Liver (tissue), 9 donors: ENCODE measurements around the gene RAB17. TPM values are rescaled to one million over a fixed set of nuclear protein-coding genes. Genes with fewer than 3 reads are reported as not detected.

Experiments used
- DNase-seq: peaks from one replicate; pipeline ENCODE4 v3.0.0-alpha.2; 2017; ENCODE audit warnings: low spot score
- H3K27ac ChIP-seq, 2 donors: one replicate each; pipeline ENCODE4 v1.7.0; 2013; ENCODE audit warnings: inconsistent platforms in 2 of 2, low read length in 2 of 2, control low read depth in 1 of 2, low read depth in 1 of 2, mild to moderate bottlenecking in 1 of 2
- H3K27me3 ChIP-seq, 4 donors: one replicate each; pipeline versions ENCODE4 v1.6.1 to v1.7.0; 2013; ENCODE audit warnings: low read length in 3 of 4, inconsistent platforms in 1 of 4, mild to moderate bottlenecking in 1 of 4, moderate library complexity in 1 of 4; ENCODE audit not compliant: control insufficient read depth in 4 of 4, insufficient read depth in 4 of 4
- H3K36me3 ChIP-seq, 4 donors: one replicate each; pipeline versions ENCODE4 v1.6.1 to v1.7.0; 2013; ENCODE audit warnings: low read length in 3 of 4, mild to moderate bottlenecking in 3 of 4, low read depth in 1 of 4, moderate library complexity in 1 of 4; ENCODE audit not compliant: control insufficient read depth in 4 of 4, insufficient read depth in 3 of 4
- H3K4me1 ChIP-seq, 4 donors: one replicate each; pipeline versions ENCODE4 v1.6.1 to v1.7.0; 2013; ENCODE audit warnings: low read length in 3 of 4, mild to moderate bottlenecking in 3 of 4, moderate library complexity in 1 of 4; ENCODE audit not compliant: control insufficient read depth in 4 of 4, insufficient read depth in 4 of 4
- H3K4me3 ChIP-seq, 3 donors: one replicate each; pipeline versions ENCODE4 v1.6.1 to v1.7.0; 2013; ENCODE audit warnings: low read length in 3 of 3, control low read depth in 1 of 3, low read depth in 1 of 3, mild to moderate bottlenecking in 1 of 3
- H3K9ac ChIP-seq, 2 donors: one replicate each; pipeline ENCODE4 v1.7.0; 2013; ENCODE audit warnings: low read length in 2 of 2, mild to moderate bottlenecking in 2 of 2, moderate library complexity in 2 of 2, control low read depth in 1 of 2, low read depth in 1 of 2
- H3K9me3 ChIP-seq, 4 donors: one replicate each; pipeline versions ENCODE4 v1.6.1 to v1.7.0; 2013; ENCODE audit warnings: low read length in 3 of 4; ENCODE audit not compliant: control insufficient read depth in 4 of 4
- ATF3 ChIP-seq: IDR thresholded peaks from 2 replicates; pipeline ENCODE4 v1.6.1; 2016; ENCODE audit warnings: antibody characterized with exemption
- CTCF ChIP-seq: fragments of 150-350 bp; IDR thresholded peaks from 2 replicates; pipeline ENCODE4 v1.5.1; 2017; ENCODE audit warnings: improper control_type of control experiment, low read depth, low read length; ENCODE audit not compliant: missing input control
- EGR1 ChIP-seq, 2 donors: IDR thresholded peaks; 2 replicates each; pipeline ENCODE4 v1.6.1; 2016 to 2018; ENCODE audit warnings: antibody characterized with exemption in 2 of 2, low read depth in 2 of 2
- FOXA1 ChIP-seq: IDR thresholded peaks from 2 replicates; pipeline ENCODE4 v1.6.1; 2016; ENCODE audit warnings: antibody characterized with exemption
- GABPA ChIP-seq, 2 donors: IDR thresholded peaks in 1 of 2; conservative IDR thresholded peaks in 1 of 2; 2 replicates each; pipeline ENCODE4 v1.6.1; 2016; ENCODE audit warnings: antibody characterized with exemption in 2 of 2, mild to moderate bottlenecking in 1 of 2, moderate library complexity in 1 of 2
- HNF4G ChIP-seq: IDR thresholded peaks from 2 replicates; pipeline ENCODE4 v1.6.1; 2016; ENCODE audit warnings: antibody characterized with exemption
- JUND ChIP-seq, 2 donors: IDR thresholded peaks; 2 replicates each; pipeline ENCODE4 v1.6.1; 2016; ENCODE audit warnings: antibody characterized with exemption in 2 of 2
- MAX ChIP-seq: IDR thresholded peaks from 2 replicates; pipeline ENCODE4 v1.6.1; 2016; ENCODE audit warnings: antibody characterized with exemption
- NR2F2 ChIP-seq: IDR thresholded peaks from 2 replicates; pipeline ENCODE4 v1.6.1; 2016; ENCODE audit warnings: antibody characterized with exemption
- RAD21 ChIP-seq, 2 donors: IDR thresholded peaks; 2 replicates each; pipeline ENCODE4 v1.6.1; 2016; ENCODE audit warnings: antibody characterized with exemption in 2 of 2, mild to moderate bottlenecking in 2 of 2
- REST ChIP-seq: IDR thresholded peaks from 2 replicates; pipeline ENCODE4 v1.6.1; 2016; ENCODE audit warnings: antibody characterized with exemption, mild to moderate bottlenecking
- RXRA ChIP-seq, 2 donors: IDR thresholded peaks; 2 replicates each; pipeline ENCODE4 v1.6.1; 2017 to 2018; ENCODE audit warnings: antibody characterized with exemption in 2 of 2, mild to moderate bottlenecking in 1 of 2
- SP1 ChIP-seq: IDR thresholded peaks from 2 replicates; pipeline ENCODE4 v1.6.1; 2018; ENCODE audit warnings: antibody characterized with exemption, mild to moderate bottlenecking
- TAF1 ChIP-seq: conservative IDR thresholded peaks from 2 replicates; pipeline ENCODE4 v1.6.1; 2016; ENCODE audit warnings: antibody characterized with exemption, mild to moderate bottlenecking
- YY1 ChIP-seq: IDR thresholded peaks from 2 replicates; pipeline ENCODE4 v1.6.1; 2016; ENCODE audit warnings: antibody characterized with exemption, mild to moderate bottlenecking
- WGBS: extraction: QIAGEN DNeasy Blood & Tissue Kit; methylation state at CpG from one replicate; pipeline ENCODE4 v1.1.7; 2013; 5-methylcytosine and 5-hydroxymethylcytosine counted together
- polyA plus RNA-seq, 2 donors: library from polyadenylated mRNA; stranded (reverse) in 1 of 2; unstranded in 1 of 2; fragments of 200-250 nt in 1 of 2; fragments of >200 nt in 1 of 2; fragmentation: Nextera tagmentation in 1 of 2; extraction: Ambion mirVana in 1 of 2; gene quantifications; one replicate each; pipeline versions ENCODE4 v1.2.1 to v1.2.3, GENCODE V29; 2013 to 2015
- total RNA-seq, 2 donors: library from RNA; depleted of rRNA; stranded (reverse); fragments of >200 nt; gene quantifications; one replicate each; pipeline ENCODE4 v1.2.3, GENCODE V29; 2014
- donor health status: healthy.
- donor health status: healthy.
- donor health status: healthy.
- donor health status: healthy.
- donor health status: healthy.

The RAB17 gene
- total and polyA plus RNA-seq, 4 donors, result 17.8 to 96.5 (median 74.9) TPM

GRCh38 chr2:237549643-237550415 is 40.7 kb downstream of the RAB17 start:
- peaks cover 5 to 13% (median 12%) of the 10 kb centered on the region in 4 donors for H3K36me3 ChIP-seq
- peaks cover 0 to under 1% (median 0%) of the 10 kb centered on the region in 4 donors for H3K9me3 ChIP-seq
- H3K27ac ChIP-seq, result peak overlapping the region; percentile 0 to 33
- peaks cover 2 to 40% (median 25%) of the 10 kb centered on the region in 4 donors for H3K4me1 ChIP-seq
- no peak for DNase-seq
- TF ChIP-seq MAX (no peak), EGR1 (IDR thresholded peaks at IDR 0.05; ENCODE audit: low read depth in 2 of 2) (no peak), CTCF (no peak), GABPA (IDR thresholded peaks at IDR 0.05 in 1 of 2, conservative IDR thresholded peaks at IDR 0.05 in 1 of 2) (no peak), JUND (IDR thresholded peaks at IDR 0.05) (no peak), REST (no peak), FOXA1 (no peak), HNF4G (no peak)
- no peak overlapping the region for H3K4me3 ChIP-seq
- H3K27me3 ChIP-seq, result no peaks in the 10 kb centered on the region
- WGBS, result 78% methylated on average over 17 of the region's 17 CpGs
- no peak overlapping the region for H3K9ac ChIP-seq

- no peaks in the 10 kb centered on the region for H3K9me3 ChIP-seq
- WGBS, result 90% methylated on average over 8 of the region's 8 CpGs
- H3K4me1 ChIP-seq, result peaks cover 2 to 40% (median 25%) of the 10 kb centered on the region in 4 donors
- no peak for TF ChIP-seq YY1
- no peak for TF ChIP-seq JUND (IDR thresholded peaks at IDR 0.05)
- TF ChIP-seq EGR1 (IDR thresholded peaks at IDR 0.05; ENCODE audit: low read depth in 2 of 2), result no peak
- no peak for TF ChIP-seq RXRA (IDR thresholded peaks at IDR 0.05)
- no peak for TF ChIP-seq NR2F2
- TF ChIP-seq REST, result no peak
- no peak for TF ChIP-seq MAX
- no peak for TF ChIP-seq SP1
- TF ChIP-seq GABPA (IDR thresholded peaks at IDR 0.05 in 1 of 2, conservative IDR thresholded peaks at IDR 0.05 in 1 of 2), result no peak
- TF ChIP-seq RAD21 (IDR thresholded peaks at IDR 0.05), result no peak
- no peak for TF ChIP-seq TAF1
- TF ChIP-seq FOXA1, result no peak
- TF ChIP-seq HNF4G, result no peak
- no peak for TF ChIP-seq ATF3
- no peaks in the 10 kb centered on the region for H3K27me3 ChIP-seq
- H3K4me3 ChIP-seq, result no peak overlapping the region
- no peak overlapping the region for H3K9ac ChIP-seq
- peaks cover 4 to 10% (median 7%) of the 10 kb centered on the region in 4 donors for H3K36me3 ChIP-seq
- DNase-seq, result no peak
- H3K27ac ChIP-seq, result peak overlapping the region in 1 of 2 donors; percentile 0
Measured at GRCh38 chr2:237549216-237549615, 41.3 kb downstream of the RAB17 start.
